ENCODE data around the gene SCO1.

SCO1 gene

GRCh38 chr17:10663231-10663630, 34.1 kb downstream of the SCO1 start:
- H3K27ac ChIP-seq, result no peak overlapping the region

DNA sequence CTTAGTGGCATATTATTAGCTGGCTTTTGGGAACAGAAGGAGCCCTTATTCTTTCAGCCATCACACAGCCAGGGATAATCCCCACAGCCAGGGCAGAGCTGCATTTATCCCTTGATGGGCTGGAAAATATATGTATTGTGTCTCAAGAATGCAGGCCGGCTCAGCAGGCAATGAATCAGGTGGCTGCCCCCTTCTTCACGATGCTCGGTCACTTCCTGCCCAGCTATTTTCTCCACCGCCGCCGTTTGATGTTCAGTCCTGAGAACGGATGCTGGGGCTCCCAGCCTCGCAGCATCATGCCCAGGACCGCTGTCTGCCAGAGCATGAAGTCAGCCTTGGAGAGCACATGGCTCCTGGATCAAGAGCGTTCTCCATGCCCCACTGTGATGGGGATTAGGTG, 35.9 kb downstream of the SCO1 start:
- Histone ChIP-seq H3K4me3 (no peak overlapping the region), H3K27ac (no peak overlapping the region)

More at GRCh38 chr17:10663231-10663630, 34.1 kb downstream of the SCO1 start:
- no peak overlapping the region for H3K4me3 ChIP-seq

- Histone ChIP-seq H3K4me3 (no peak overlapping the region), H3K27ac (no peak overlapping the region)
Measured at GRCh38 chr17:10657879-10658278, 39.5 kb downstream of the SCO1 start.

DNA sequence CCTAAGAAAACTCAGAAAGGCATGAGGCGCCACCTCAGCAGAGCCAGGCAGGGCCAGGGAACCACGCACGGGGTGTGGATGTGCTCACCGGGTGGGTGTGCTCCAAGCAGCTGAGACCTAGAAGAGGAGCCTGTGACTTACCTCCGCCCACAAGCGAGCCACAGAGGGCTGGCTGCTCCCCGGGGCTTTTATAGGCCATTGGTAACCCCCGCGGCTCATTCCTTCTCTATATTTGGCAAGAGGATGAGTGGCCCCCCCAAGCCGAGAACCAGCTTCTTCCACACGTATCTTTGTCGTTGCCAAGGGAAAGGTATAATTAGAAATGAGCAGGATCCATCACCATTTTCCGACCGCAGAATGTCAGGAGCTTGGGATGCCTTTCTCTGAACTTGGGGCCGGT, 40.2 kb downstream of the SCO1 start, which contains the start of gene MYH3:
Gene MYH3 (minus strand): TSS at position 162 of the 400 bp plus-strand sequence. CDS start 2,245 bp downstream, outside the sequence.
- Histone ChIP-seq H3K27ac (no peak within 1 kb of the TSS), H3K4me3 (no peak within 1 kb of the TSS)

DNA sequence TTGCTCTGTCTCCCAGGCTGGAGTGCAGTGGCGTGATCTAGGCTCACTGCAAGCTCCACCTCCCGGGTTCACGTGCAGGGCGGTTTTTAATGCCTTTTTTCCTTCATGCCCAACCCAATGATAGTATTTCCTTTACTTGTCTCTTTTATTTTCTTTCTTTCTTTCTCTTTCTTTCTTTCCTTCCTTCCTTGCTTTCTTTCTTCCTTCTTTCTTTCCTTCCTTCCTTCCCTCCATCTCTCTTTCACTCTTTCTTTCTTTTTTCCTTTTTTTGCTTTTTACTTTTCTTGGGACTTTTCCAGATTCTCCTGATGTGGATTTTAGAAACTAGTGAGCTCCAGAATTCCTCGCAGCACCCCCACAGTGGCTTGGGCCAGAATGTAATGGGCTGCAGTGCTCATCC, 43.3 kb downstream of the SCO1 start:
- Histone ChIP-seq H3K27ac (no peak overlapping the region), H3K4me3 (no peak overlapping the region)

DNA sequence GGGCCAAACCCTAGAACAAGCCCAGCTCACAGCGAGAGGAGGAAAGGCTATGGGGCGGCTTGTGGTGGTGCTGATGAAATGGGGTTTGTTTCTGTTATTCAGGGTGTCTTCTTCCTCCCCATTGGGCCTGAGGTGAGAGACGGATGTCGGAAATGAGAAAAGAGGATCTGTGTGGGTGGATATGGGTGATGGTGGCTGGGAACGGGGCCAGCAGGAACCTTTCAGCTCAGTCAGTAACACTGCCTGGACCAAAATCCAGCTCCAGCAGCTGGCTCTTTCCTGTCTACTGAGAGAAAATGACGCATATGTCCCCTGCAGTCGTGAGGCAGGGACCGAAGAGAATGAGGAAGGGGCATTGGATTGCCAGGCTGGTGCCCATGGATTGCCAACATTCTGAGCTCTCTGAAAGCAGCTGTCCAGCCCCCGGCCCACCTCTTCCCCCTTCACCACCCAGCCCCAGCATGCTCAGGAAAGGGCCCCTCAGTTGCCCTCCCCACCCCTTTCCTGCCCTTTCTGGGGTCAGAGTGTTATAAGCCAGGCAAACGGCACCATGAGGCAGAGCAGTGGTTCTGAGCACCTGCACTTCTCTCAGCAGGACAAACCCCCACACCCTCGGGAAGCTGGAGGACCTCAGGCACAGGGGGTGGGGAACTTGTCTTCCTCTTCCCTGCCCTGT, 44.2 kb downstream of the SCO1 start:
- Histone ChIP-seq H3K27ac (no peak overlapping the region), H3K4me3 (no peak overlapping the region)

- Histone ChIP-seq H3K4me3 (no peak overlapping the region), H3K27ac (no peak overlapping the region)
Measured at GRCh38 chr17:10651927-10652326, 45.4 kb downstream of the SCO1 start.

DNA sequence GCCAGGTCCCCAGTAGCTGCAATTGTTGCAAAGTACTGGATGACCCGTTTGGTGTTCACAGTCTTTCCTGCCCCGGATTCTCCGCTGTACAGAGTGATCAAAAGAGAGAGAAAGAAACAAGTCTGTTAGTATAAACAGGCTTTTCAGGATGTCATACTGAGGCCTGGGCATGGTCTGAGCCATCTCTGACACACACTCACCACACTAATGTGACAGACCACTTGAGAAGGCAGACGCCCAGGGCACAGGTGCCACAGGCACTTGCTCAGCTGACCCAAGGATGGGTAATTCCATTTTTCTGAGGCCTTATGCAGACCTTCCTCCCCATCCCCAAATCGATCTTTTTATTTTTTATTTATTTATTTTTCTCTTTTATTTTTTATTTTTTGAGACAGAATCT, 47.7 kb downstream of the SCO1 start:
- Histone ChIP-seq H3K27ac (no peak overlapping the region), H3K4me3 (no peak overlapping the region)

DNA sequence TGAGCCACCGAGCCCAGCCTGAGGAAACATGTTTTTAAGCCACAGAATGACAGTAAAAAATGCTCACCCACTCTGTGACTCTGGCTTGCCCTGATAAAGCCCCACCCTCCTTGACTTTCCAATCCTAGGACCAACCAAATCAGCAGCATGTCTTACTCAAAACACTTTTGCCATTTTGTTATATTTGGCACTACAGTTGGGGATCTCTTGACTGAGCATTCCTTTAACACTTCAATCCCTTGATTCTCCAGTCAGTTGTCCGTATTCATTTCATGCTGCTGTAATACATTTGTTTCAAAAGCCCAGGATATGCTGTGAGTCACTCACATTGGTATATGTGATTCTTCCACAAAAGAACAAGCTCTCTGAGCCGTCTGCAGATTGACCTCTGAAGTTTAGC, 48.4 kb downstream of the SCO1 start:
- Histone ChIP-seq H3K27ac (no peak overlapping the region), H3K4me3 (no peak overlapping the region)

- H3K27ac ChIP-seq, result no peak overlapping the region
- no peak overlapping the region for H3K4me3 ChIP-seq
Measured at GRCh38 chr17:10648381-10648780, 49.0 kb downstream of the SCO1 start.

GRCh38 chr17:10646392-10646990, 50.8 kb downstream of the SCO1 start:
- Histone ChIP-seq H3K27ac (no peak overlapping the region), H3K4me3 (no peak overlapping the region)

DNA sequence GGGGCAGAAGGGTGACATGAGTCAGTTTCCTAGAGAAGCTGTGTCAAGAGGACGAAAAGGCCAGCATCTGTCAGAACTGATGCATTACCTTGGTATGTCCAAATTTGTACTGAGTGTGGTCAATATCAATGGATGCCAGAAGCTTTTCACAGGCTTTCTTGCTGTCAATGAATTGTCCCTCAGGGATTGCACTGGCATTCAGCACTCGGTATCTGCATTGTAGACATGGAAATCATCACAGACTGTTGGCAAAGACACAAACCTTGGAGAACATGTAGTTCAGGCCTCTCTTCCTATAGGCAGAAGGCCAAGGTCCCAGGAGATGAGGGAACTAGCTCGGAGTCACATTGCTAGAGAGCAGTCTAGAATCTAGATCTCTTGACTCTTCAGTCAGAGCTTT, 56.9 kb downstream of the SCO1 start:
- Histone ChIP-seq H3K27ac (no peak overlapping the region), H3K4me3 (no peak overlapping the region)

DNA sequence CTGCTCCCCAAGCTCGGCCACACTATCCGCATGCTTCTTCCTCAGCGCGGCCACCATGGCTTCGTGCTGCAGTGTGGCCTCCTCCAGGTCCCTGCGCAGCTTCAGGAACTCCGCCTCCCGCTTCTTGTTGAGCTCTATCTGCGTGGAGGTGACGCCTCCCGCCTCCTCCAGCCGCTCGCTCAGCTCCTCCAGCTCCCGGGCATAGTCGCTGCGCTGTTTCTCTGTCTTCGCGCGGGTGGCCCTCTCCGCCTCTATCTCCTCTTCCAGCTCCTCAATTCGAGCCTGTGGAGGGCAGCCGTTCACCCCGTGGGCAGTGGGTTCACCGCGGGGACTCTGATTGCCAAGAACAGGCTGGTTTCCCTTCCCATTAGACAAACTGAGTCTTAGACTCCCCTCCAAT, 59.2 kb downstream of the SCO1 start:
- H3K27ac ChIP-seq, result no peak overlapping the region
- H3K4me3 ChIP-seq, result no peak overlapping the region

DNA sequence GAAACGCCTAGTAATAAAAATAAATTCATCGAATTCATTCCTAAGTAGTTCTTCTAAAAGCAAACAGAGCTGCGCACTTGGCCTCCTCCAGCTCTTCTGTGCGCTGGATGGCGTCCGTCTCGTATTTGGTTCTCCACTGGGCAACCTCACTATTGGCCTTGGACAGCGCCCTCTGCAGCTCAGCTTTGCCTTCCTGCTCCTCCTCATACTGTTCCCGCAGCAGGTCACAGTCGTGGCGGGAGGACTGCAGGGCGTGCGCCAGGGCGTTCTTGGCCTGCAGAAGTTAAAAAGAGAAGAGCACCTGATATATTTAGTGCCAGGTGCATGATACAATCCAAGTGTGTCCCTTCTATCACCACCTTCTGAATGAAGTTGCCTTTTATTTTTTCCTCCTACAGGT, 62.0 kb downstream of the SCO1 start:
- no peak overlapping the region for H3K4me3 ChIP-seq
- H3K27ac ChIP-seq, result no peak overlapping the region

GRCh38 chr17:10633738-10634379, 63.5 kb downstream of the SCO1 start:
- Histone ChIP-seq H3K4me3 (no peak overlapping the region), H3K27ac (no peak overlapping the region)

- Histone ChIP-seq H3K27ac (no peak overlapping the region), H3K4me3 (no peak overlapping the region)
Measured at GRCh38 chr17:10631701-10632100, 65.6 kb downstream of the SCO1 start.

- H3K27ac ChIP-seq, result no peak overlapping the region
- H3K4me3 ChIP-seq, result no peak overlapping the region
Measured at GRCh38 chr17:10631048-10631700, 66.2 kb downstream of the SCO1 start.

DNA sequence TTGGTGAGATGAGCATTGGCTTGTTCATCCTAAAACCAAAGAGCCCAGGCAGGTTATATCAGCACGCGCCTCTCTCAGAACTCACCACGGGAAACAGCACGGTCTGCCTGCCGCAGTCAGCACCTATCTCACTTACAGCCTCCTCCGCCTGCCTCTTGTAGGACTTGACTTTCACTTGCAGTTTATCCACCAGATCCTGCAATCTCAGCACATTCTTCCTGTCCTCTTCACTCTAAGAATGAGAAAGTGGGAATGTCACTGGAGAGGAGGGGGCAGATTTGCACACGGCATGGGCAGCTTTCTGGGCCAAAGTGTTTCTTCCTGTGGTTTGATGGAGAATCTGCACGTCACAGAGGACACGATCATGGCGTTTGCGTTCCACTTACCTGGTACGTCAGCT, 67.6 kb downstream of the SCO1 start:
- no peak overlapping the region for H3K4me3 ChIP-seq
- H3K27ac ChIP-seq, result no peak overlapping the region

DNA sequence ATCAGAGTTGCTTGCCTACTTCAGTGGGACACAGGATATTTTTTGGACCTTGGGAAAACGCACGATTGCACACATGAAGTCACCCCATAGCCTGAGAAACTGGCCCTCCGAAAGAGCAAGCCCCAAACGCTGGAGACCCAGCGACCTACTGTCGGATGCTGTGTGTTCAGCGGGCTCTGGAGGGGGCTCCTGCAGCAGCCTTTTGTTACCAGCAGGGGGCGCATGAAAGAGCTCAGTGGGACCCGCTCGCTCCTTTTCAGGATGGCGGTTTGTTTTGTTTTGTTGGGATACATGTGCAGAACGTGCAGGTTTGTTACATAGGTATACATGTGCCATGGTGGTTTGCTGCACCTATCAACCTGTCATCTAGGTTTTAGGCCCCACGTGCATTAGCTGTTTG, 68.6 kb downstream of the SCO1 start:
- H3K4me3 ChIP-seq, result no peak overlapping the region
- H3K27ac ChIP-seq, result no peak overlapping the region

- Histone ChIP-seq H3K4me3 (no peak overlapping the region), H3K27ac (no peak overlapping the region)
Measured at GRCh38 chr17:10626390-10626789, 70.9 kb downstream of the SCO1 start.

GRCh38 chr17:10624969-10625368, 72.4 kb downstream of the SCO1 start:
- Histone ChIP-seq H3K4me3 (no peak overlapping the region), H3K27ac (peak overlapping the region in 1 of 21 experiments; percentile 66)
